ENCODE measurements around the gene GALNT8. TPM values are rescaled to one million over a fixed set of nuclear protein-coding genes. Genes with fewer than 3 reads are reported as not detected.

GALNT8 gene
- total and polyA plus RNA-seq, 9 of the 15 experiments (the other 6 are each of a cell fraction or from before 2014, with no cell fraction given) = 0.11 to 0.23 (median 0.21) TPM; not detected in 6

GRCh38 chr12:4812624-4813327 is 92.6 kb downstream of the GALNT8 start:
- Histone ChIP-seq H3K4me3 (no peak overlapping the region), H3K9me1 (ENCODE audit: control insufficient read depth, insufficient read depth, low read length) (no peaks in the 10 kb centered on the region), H3K36me3 (ENCODE audit: control insufficient read depth, insufficient read depth, low read length) (no peaks in the 10 kb centered on the region), H3K9me3 (replicated peaks; ENCODE audit: control insufficient read depth, insufficient read depth, low read depth, low read length) (no peaks in the 10 kb centered on the region), H4K20me1 (replicated peaks; ENCODE audit: control insufficient read depth, insufficient read depth, low read length) (no peaks in the 10 kb centered on the region), H2AFZ (ENCODE audit: low read depth, low read length) (no peak overlapping the region), H3K9ac (ENCODE audit: insufficient read depth in 1 of 2, low read depth in 2 of 2, low read length in 2 of 2) (no peak overlapping the region), H3K27me3 (ENCODE audit: control insufficient read depth in 2 of 2, insufficient read depth in 2 of 2, low read length in 2 of 2) (peaks cover 0 to 9% of the 10 kb centered on the region in 2 experiments; a peak in 2 of 5 replicates), H3K4me2 (ENCODE audit: insufficient read depth, low read length) (no peak overlapping the region), H3K4me1 (replicated peaks in 1 of 2; ENCODE audit: control insufficient read depth in 2 of 2, insufficient read depth in 2 of 2, low read length in 2 of 2) (no peaks in the 10 kb centered on the region), H3K27ac (ENCODE audit: extremely low read depth, low read depth, low read length) (no peak overlapping the region), H3K79me2 (ENCODE audit: control insufficient read depth, insufficient read depth, low read length) (no peaks in the 10 kb centered on the region)
- no peak for ATAC-seq
- no peak for TF ChIP-seq NCOA4 (IDR thresholded peaks at IDR 0.05; ENCODE audit: partially characterized antibody)
- TF ChIP-seq L3MBTL2 (IDR thresholded peaks at IDR 0.05) = no peak
- peak; percentile 43; the same call in 1 of the 2 replicates for TF ChIP-seq ZNF316 (IDR thresholded peaks at IDR 0.05)
- TF ChIP-seq C11orf30 (IDR thresholded peaks at IDR 0.05; ENCODE audit: low read depth) = peak; percentile 19; the same call in 1 of the 2 replicates
- TF ChIP-seq, protein P1, sequence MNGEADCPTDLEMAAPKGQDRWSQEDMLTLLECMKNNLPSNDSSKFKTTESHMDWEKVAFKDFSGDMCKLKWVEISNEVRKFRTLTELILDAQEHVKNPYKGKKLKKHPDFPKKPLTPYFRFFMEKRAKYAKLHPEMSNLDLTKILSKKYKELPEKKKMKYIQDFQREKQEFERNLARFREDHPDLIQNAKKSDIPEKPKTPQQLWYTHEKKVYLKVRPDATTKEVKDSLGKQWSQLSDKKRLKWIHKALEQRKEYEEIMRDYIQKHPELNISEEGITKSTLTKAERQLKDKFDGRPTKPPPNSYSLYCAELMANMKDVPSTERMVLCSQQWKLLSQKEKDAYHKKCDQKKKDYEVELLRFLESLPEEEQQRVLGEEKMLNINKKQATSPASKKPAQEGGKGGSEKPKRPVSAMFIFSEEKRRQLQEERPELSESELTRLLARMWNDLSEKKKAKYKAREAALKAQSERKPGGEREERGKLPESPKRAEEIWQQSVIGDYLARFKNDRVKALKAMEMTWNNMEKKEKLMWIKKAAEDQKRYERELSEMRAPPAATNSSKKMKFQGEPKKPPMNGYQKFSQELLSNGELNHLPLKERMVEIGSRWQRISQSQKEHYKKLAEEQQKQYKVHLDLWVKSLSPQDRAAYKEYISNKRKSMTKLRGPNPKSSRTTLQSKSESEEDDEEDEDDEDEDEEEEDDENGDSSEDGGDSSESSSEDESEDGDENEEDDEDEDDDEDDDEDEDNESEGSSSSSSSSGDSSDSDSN (IDR thresholded peaks at IDR 0.05; ENCODE audit: borderline replicate concordance in 1 of 2, low read depth in 2 of 2, low read length in 2 of 2) = no peak
- peak; percentile 55 for TF ChIP-seq RBM25 (IDR thresholded peaks at IDR 0.05; ENCODE audit: low read depth, low read length, severe bottlenecking)
- TF ChIP-seq MAFF (IDR thresholded peaks at IDR 0.05; ENCODE audit: low read length) = 0 out of 2 replicates have a peak, but pooled peaks have one; percentile 6
- 3% methylated on average over 4 of the region's 4 CpGs for WGBS (ENCODE audit: insufficient coverage, low coverage, missing lambda C conversion rate)
- no peak for DNase-seq (ENCODE audit: extremely low read depth in 1 of 4, low spot score in 3 of 4)
- intact Hi-C loops (cut with micrococcal nuclease) = no loop called here
- POLR2A ChIA-PET = no interaction called here
- FAIRE-seq = no peak
- CTCF ChIA-PET (ENCODE audit: low intra/inter-chr PET ratio) = no interaction called here
- in situ Hi-C loops (cut with MboI) = no loop called here
- no TSS peak for BruUV-seq (replicated peaks)

Measured in K562 (cell line).